Measurements from ENCODE around the gene BUB1B.
"Not testable (repeated sequence)": the region's sequence is repeated elsewhere in the genome, so short reads cannot be mapped to it uniquely, and the experiment has no call there.

- not testable (repeated sequence) for TF ChIP-seq CTCF, EP300, POLR2A (IDR thresholded peaks at IDR 0.05)
Measured at GRCh38 chr15:40124807-40125285, 36.0 kb upstream of the BUB1B start.
